CD4-positive, alpha-beta memory T cell (primary cell): ENCODE data around the gene RHBDL1. TPM values are rescaled to one million over a fixed set of nuclear protein-coding genes. Genes with fewer than 3 reads are reported as not detected.

ENCODE experiments used
- CTCF ChIA-PET: fragments of 350-600 bp; sonication (Branson Sonifier 250); formaldehyde crosslinking; loops from one replicate; lab custom pipeline; 2021; ENCODE audit warnings: inconsistent platforms; ENCODE audit not compliant: partially characterized antibody; lab: Charles Lee
- POLR2A ChIA-PET: fragments of 350-600 bp; sonication (Branson Sonifier 250); formaldehyde crosslinking; loops from one replicate; lab custom pipeline; 2021; ENCODE audit not compliant: partially characterized antibody; lab: Charles Lee
- DNase-seq, 5 donors: peaks; one replicate each; pipeline versions ENCODE4 v3.0.0 to v3.0.0-alpha.2; 2020 to 2022; ENCODE audit warnings: mixed read lengths in 1 of 5
- H3K27ac ChIP-seq: one replicate; pipeline ENCODE4 v1.7.0; 2013; ENCODE audit warnings: low read depth, low read length
- H3K27me3 ChIP-seq: 2 replicates; pipeline ENCODE4 v1.7.0; 2013; ENCODE audit warnings: mild to moderate bottlenecking, low read length, moderate library complexity; ENCODE audit not compliant: insufficient read depth
- H3K36me3 ChIP-seq: 2 replicates; pipeline ENCODE4 v1.7.0; 2013; ENCODE audit warnings: mild to moderate bottlenecking, low read length, moderate library complexity; ENCODE audit not compliant: insufficient read depth
- H3K4me1 ChIP-seq: 2 replicates; pipeline ENCODE4 v1.7.0; 2013; ENCODE audit warnings: mild to moderate bottlenecking, low read length, moderate library complexity; ENCODE audit not compliant: insufficient read depth
- H3K4me3 ChIP-seq, 2 donors: one replicate each; pipeline ENCODE4 v1.7.0; 2013; ENCODE audit warnings: low read length in 2 of 2, mild to moderate bottlenecking in 1 of 2
- H3K9me3 ChIP-seq, 2 donors: one replicate each; pipeline ENCODE4 v1.7.0; 2013; ENCODE audit warnings: low read length in 2 of 2, control low read depth in 1 of 2; ENCODE audit not compliant: control insufficient read depth in 1 of 2
- H3K27ac Mint-ChIP-seq, 7 donors: one replicate each; pipeline ENCODE4 v1.8.0; 2020 to 2021; ENCODE audit warnings: mixed read lengths in 7 of 7, mild to moderate bottlenecking in 6 of 7, inconsistent platforms in 3 of 7, moderate library complexity in 3 of 7
- H3K27me3 Mint-ChIP-seq, 2 donors: one replicate each; pipeline ENCODE4 v1.8.0; 2020 to 2021; ENCODE audit warnings: mixed read lengths in 2 of 2
- H3K36me3 Mint-ChIP-seq, 2 donors: one replicate each; pipeline ENCODE4 v1.8.0; 2020 to 2021; ENCODE audit warnings: mixed read lengths in 2 of 2, inconsistent platforms in 1 of 2, mild to moderate bottlenecking in 1 of 2
- H3K4me1 Mint-ChIP-seq, 4 donors: one replicate each; pipeline ENCODE4 v1.8.0; 2020 to 2021; ENCODE audit warnings: mixed read lengths in 4 of 4, mild to moderate bottlenecking in 1 of 4
- H3K4me3 Mint-ChIP-seq, 8 donors: one replicate each; pipeline ENCODE4 v1.8.0; 2020 to 2021; ENCODE audit warnings: mixed read lengths in 8 of 8, mild to moderate bottlenecking in 7 of 8, moderate library complexity in 6 of 8, inconsistent platforms in 3 of 8
- H3K9me3 Mint-ChIP-seq, 8 donors: one replicate each; pipeline ENCODE4 v1.8.0; 2020 to 2021; ENCODE audit warnings: mixed read lengths in 8 of 8, mild to moderate bottlenecking in 5 of 8, inconsistent platforms in 3 of 8, moderate library complexity in 1 of 8
- intact Hi-C: fragments of 100-400 bp; cut with micrococcal nuclease; formaldehyde crosslinking; loops from one replicate; pipeline ENCODE4 v1.15.1; 2023
- polyA plus RNA-seq, 2 donors: library from polyadenylated mRNA; unstranded; fragments of 300-500 nt; fragmentation: Illumina TruSeq; gene quantifications; one replicate each; pipeline ENCODE4 v1.2.3, GENCODE V29; 2021
- total RNA-seq, 2 experiments: library from RNA; stranded (reverse); gene quantifications; one replicate each; pipeline ENCODE4 v1.2.3, GENCODE V29; 2021

The RHBDL1 gene
- total and polyA plus RNA-seq, 4 experiments from 2014 or later, result 2.1 to 2.8 (median 2.3) TPM

DNA sequence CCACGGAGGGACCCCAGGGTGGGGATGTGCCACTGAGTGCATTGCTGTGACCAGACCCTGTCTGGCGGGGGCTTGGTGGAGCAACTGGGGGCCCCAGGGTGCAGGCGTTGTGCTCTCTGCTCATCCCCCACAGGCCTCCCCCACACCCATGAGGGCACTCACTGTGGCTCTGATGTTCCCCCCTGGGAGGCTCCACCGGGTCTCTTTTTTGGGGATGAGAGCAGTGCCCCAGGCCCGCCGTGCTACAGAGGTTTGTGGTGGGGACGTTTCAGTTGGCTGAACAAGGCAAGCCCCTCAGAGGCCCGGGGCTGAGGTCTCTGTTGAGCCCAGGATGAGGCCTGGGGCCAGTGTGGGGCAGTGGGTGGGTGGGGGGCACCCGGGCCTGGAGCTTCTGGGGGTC is 48.2 kb downstream of the RHBDL1 start:
- Mint-ChIP-seq H3K4me3 (no peak overlapping the region), H3K36me3 (no peaks in the 10 kb centered on the region), H3K4me1 (peaks cover 3 to 29% (median 11%) of the 10 kb centered on the region in 4 donors), H3K27me3 (no peaks in the 10 kb centered on the region), H3K27ac (peak overlapping the region in 2 of 7 donors; percentile 17 to 82), H3K9me3 (peaks cover 0 to 2% (median 0%) of the 10 kb centered on the region in 8 donors)
- ChIA-PET CTCF (interaction anchor here (1.3 to 4.3 kb wide), 2 partner anchors 9 to 62 kb away, joined by 3 to 14 read pairs; no protein-coding TSS in a partner anchor), POLR2A (interaction anchor here (8.8 to 12.9 kb wide), 2 partner anchors 9 to 31 kb away, joined by 71 to 166 read pairs; partner anchors contain the start of genes METRN and WDR24)
- H3K27me3 ChIP-seq, result no peaks in the 10 kb centered on the region
- no peaks in the 10 kb centered on the region for H3K9me3 ChIP-seq
- intact Hi-C loops, result no loop called here
- H3K36me3 ChIP-seq, result no peaks in the 10 kb centered on the region
- no peak overlapping the region for H3K4me3 ChIP-seq
- H3K27ac ChIP-seq, result no peak overlapping the region
- DNase-seq, result no peak
- H3K4me1 ChIP-seq, result peaks cover 37% of the 10 kb centered on the region

DNA sequence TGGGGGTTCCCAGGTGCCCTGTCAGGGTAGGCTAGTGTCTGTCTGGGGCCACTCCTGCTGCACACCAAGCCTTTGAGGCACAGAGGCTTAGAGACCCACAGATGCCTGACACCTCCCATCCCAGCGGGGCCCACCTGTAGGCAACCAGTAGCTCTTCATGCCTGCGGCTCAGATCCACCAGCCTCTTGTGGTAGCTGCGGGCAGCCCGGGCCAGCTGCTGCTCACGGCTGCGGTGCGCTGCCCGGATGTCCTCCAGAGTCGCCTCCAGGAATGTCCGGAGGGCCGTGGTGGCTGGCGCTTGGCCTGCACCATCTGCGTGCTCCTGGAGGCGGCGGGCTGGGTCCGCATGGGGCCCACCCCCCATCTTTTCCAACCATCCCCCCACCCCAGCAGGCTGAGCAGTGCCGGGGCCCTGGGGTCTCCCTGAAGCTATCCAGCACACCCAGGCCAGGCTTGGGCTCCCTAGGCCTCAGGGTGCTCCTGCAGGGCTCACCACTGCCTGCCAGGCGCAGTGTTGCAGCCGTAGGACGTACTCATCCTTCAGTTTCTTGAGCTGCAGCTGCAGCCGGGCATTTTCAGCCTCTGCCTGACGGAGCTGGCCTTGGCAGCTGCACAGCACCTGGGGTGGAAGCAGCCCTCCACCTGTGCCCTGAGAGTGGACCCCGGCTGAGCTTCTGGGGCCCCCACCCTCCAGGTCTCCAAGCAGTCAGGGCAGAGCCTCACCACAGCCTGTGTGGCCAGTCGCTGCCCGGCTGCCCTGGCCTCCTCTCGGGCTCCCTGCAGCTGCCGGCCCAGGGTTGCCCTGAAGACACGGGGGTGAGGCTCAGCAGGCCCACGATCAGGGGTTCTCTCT is 48.9 kb downstream of the RHBDL1 start:
- ChIA-PET POLR2A (interaction anchor here (0.7 to 12.9 kb wide), 6 partner anchors 10 to 139 kb away, joined by 3 to 166 read pairs (median 9); partner anchors contain the start of genes CHTF18, METRN, RHBDL1 and RPUSD1), CTCF (interaction anchor here (1.0 to 4.3 kb wide), 3 partner anchors 8 to 60 kb away, joined by 3 to 14 read pairs (median 4); no protein-coding TSS in a partner anchor)
- Histone ChIP-seq H3K27me3 (no peaks in the 10 kb centered on the region), H3K27ac (no peak overlapping the region), H3K4me1 (peaks cover 34% of the 10 kb centered on the region), H3K9me3 (no peaks in the 10 kb centered on the region), H3K36me3 (no peaks in the 10 kb centered on the region), H3K4me3 (no peak overlapping the region)
- intact Hi-C loops, result no loop called here
- Mint-ChIP-seq H3K36me3 (no peaks in the 10 kb centered on the region), H3K4me1 (peaks cover 3 to 24% (median 7%) of the 10 kb centered on the region in 4 donors), H3K4me3 (no peak overlapping the region), H3K27me3 (no peaks in the 10 kb centered on the region), H3K9me3 (peaks cover 0 to 2% (median 0%) of the 10 kb centered on the region in 8 donors), H3K27ac (peak overlapping the region in 1 of 7 donors; percentile 17)
- no peak for DNase-seq

DNA sequence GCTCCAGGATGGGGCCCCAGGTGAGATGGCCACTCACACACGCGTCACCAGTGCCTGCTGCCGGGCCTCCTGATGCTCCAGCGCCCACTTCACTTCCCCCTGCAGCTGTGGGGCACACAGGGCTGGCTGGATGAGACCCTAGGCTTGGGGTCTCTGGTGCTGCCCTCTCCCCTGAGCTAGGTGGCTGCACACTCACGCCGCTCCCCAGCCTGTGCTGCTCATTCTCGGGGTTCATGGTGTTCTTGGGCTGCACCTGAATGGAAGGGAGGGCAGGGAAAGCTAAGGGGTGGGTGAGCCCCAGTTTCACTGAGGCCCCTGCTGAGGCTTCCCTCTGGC is 49.5 kb downstream of the RHBDL1 start:
- Mint-ChIP-seq H3K27ac (peak overlapping the region in 3 of 7 donors; percentile 48 to 82 (median 72)), H3K4me1 (peaks cover 3 to 18% (median 5%) of the 10 kb centered on the region in 4 donors), H3K36me3 (no peaks in the 10 kb centered on the region), H3K9me3 (peaks cover 0 to 2% (median 0%) of the 10 kb centered on the region in 8 donors), H3K27me3 (no peaks in the 10 kb centered on the region), H3K4me3 (peak overlapping the region in 1 of 8 donors; percentile 19)
- intact Hi-C loops, result no loop called here
- no peaks in the 10 kb centered on the region for H3K9me3 ChIP-seq
- no peaks in the 10 kb centered on the region for H3K27me3 ChIP-seq
- no peak for DNase-seq
- CTCF ChIA-PET, result interaction anchor here (0.9 to 1.0 kb wide), 3 partner anchors 12 to 59 kb away, joined by 3 to 4 read pairs (median 3); no protein-coding TSS in a partner anchor
- no peak overlapping the region for H3K27ac ChIP-seq
- H3K4me1 ChIP-seq, result peaks cover 28% of the 10 kb centered on the region
- H3K36me3 ChIP-seq, result no peaks in the 10 kb centered on the region
- no peak overlapping the region for H3K4me3 ChIP-seq
- POLR2A ChIA-PET, result interaction anchor here (1.2 to 12.9 kb wide), 5 partner anchors 10 to 63 kb away, joined by 3 to 166 read pairs (median 15); partner anchors contain the start of genes CHTF18, METRN, RHBDL1 and RPUSD1

DNA sequence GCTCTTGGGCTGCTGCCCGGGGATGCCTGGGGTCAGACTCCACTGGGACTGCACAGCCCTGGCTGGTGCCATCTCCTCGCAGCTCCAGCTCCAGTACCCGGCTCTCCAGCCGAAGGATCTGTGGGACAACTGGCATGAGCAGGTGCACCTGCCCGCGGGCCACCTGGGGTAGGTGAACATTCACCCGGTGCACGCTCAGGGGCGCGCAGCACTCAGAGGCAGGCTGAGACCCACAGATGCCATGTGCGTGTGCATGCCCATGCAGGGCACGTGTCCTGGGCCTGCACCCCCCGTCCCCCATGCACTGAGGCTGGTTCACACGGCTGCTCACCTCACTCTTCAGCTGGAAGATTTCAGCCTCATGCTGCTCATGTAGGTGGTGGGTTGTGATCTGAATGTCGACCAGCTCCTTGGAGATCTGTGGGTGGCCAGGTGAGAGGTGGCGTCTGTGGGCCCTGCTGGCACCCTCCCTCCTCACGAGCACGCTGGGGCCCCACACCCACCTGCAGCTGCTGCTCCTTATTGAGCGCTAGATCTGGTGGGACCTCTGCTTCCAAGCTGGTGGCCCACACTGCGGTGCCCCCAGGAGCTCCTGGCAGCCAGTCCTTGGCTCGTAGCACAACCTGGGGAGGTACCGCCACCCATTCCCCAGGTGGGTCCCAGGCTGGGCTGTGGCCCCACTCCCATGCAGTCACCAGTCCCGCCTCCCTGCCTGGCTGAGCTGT is 50.2 kb downstream of the RHBDL1 start:
- Mint-ChIP-seq H3K27ac (peak overlapping the region in 2 of 7 donors; percentile 42 to 72), H3K36me3 (no peaks in the 10 kb centered on the region), H3K4me3 (peak overlapping the region in 3 of 8 donors; percentile 4 to 20 (median 19)), H3K27me3 (no peaks in the 10 kb centered on the region), H3K9me3 (peaks cover 0 to 2% (median 0%) of the 10 kb centered on the region in 8 donors), H3K4me1 (peaks cover 0 to 12% (median under 1%) of the 10 kb centered on the region in 4 donors)
- H3K27ac ChIP-seq, result no peak overlapping the region
- no peak overlapping the region for H3K4me3 ChIP-seq
- ChIA-PET POLR2A (interaction anchor here (1.1 to 12.9 kb wide), 8 partner anchors 11 to 63 kb away, joined by 3 to 166 read pairs (median 6); partner anchors contain the start of genes CHTF18, CIAO3, METRN and RHBDL1), CTCF (interaction anchor here (0.9 to 1.0 kb wide), 3 partner anchors 12 to 30 kb away, joined by 3 read pairs; no protein-coding TSS in a partner anchor)
- H3K36me3 ChIP-seq, result no peaks in the 10 kb centered on the region
- H3K4me1 ChIP-seq, result peaks cover 22% of the 10 kb centered on the region
- no peaks in the 10 kb centered on the region for H3K9me3 ChIP-seq
- H3K27me3 ChIP-seq, result no peaks in the 10 kb centered on the region
- no peak for DNase-seq
- intact Hi-C loops, result loop anchor here (2.0 kb wide), 1 partner anchor 15 kb away; the partner anchor contains the start of gene CIAO3

DNA sequence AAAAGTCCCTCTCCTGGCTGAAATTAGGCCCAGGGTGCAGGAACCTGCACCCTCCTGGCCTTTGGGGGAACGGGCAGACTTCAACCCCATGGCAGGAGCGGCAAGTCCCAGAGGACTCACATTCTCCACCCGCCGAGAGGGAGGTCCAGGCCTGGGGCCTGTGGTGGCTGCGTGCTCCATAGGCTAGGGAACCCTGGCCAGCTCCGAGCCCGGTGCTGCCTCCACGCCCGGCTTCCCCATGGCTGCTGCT is 50.6 kb downstream of the RHBDL1 start:
- peaks cover 0 to 11% (median 0%) of the 10 kb centered on the region in 4 donors for H3K4me1 Mint-ChIP-seq
- Histone ChIP-seq H3K9me3 (no peaks in the 10 kb centered on the region), H3K27ac (no peak overlapping the region), H3K36me3 (no peaks in the 10 kb centered on the region), H3K4me3 (no peak overlapping the region), H3K27me3 (no peaks in the 10 kb centered on the region), H3K4me1 (peaks cover 20% of the 10 kb centered on the region)
- ChIA-PET POLR2A (interaction anchor here (1.1 to 12.9 kb wide), 6 partner anchors 11 to 62 kb away, joined by 3 to 166 read pairs (median 11); partner anchors contain the start of genes CHTF18, CIAO3, METRN and RPUSD1), CTCF (interaction anchor here (0.9 kb wide), 2 partner anchors 12 to 30 kb away, joined by 3 read pairs; no protein-coding TSS in a partner anchor)
- peak overlapping the region in 4 of 7 donors; percentile 23 to 86 (median 57) for H3K27ac Mint-ChIP-seq
- H3K27me3 Mint-ChIP-seq, result no peaks in the 10 kb centered on the region
- intact Hi-C loops, result loop anchor here (2.0 kb wide), 1 partner anchor 15 kb away; the partner anchor contains the start of gene CIAO3
- peak overlapping the region in 3 of 8 donors; percentile 20 to 83 (median 79) for H3K4me3 Mint-ChIP-seq
- no peak for DNase-seq
- no peaks in the 10 kb centered on the region for H3K36me3 Mint-ChIP-seq
- H3K9me3 Mint-ChIP-seq, result peaks cover 0 to 2% (median 0%) of the 10 kb centered on the region in 8 donors

DNA sequence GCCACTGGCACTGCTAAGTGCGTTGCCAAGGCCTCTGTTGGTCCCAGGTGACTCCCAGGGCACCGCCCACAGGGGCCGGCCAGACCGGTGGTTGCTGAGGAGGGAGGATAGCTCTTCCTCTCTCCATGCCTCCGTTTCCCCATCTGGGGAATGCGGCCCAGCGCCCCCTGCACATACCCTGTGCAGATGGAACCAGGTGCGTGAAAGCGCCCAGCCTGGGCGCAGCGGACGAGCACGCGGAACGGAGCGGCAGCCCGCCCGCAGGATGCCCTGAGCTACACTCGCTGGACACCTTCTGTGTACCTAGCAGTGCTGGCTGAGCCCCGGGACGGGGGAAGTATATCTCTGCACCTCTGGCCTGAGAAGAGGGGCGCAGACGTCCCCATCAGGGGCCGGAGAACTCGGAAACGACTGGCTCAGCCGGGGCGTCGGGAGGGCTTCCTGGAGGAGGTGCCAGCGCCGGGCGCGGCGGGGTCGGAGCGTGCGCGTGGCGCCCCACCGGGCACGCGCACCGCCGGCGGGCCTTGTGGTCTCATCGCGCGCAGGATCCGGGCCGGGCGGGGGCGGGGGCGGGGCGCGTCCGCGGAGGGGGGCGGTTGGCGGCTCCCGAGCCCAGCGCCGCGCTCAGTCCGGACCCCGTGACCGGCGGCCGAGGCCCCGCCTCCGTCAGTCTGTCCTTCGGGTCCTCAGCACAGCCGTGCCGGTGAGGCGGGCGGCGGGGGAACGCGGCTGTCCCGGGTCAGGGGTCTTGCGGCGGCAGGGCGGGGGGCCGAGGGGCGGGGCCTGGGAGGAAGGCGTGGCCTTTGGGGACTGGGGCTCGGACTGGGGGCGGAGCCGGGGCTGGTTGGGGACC is 51.2 kb downstream of the RHBDL1 start, which contains the start of the genes CCDC78 and HAGHL:
CCDC78 (minus strand) TSS at position 6 of the 853 bp plus-strand sequence. CDS start 76 bp downstream, outside the sequence.
HAGHL (plus strand) TSS at position 669 of the 853 bp plus-strand sequence. CDS start 404 bp downstream, outside the sequence.
- Histone ChIP-seq H3K9me3 (no peaks in the 10 kb centered on the region), H3K4me3 (peak within 1 kb of the TSS; percentile 61 to 70), H3K4me1 (peaks cover 18% of the 10 kb centered on the region), H3K27ac (peak within 1 kb of the TSS; percentile 44), H3K36me3 (no peaks in the 10 kb centered on the region), H3K27me3 (no peaks in the 10 kb centered on the region)
- H3K27me3 Mint-ChIP-seq, result no peaks in the 10 kb centered on the region
- H3K36me3 Mint-ChIP-seq, result no peaks in the 10 kb centered on the region
- DNase-seq, result peak; percentile 50 to 65 (median 57)
- intact Hi-C loops, result loop anchor here (2.0 kb wide), 1 partner anchor 14 kb away; the partner anchor contains the start of gene CIAO3
- peaks cover 0 to 2% (median 0%) of the 10 kb centered on the region in 8 donors for H3K9me3 Mint-ChIP-seq
- peak within 1 kb of the TSS in 5 of 7 donors; percentile 23 to 86 (median 42) for H3K27ac Mint-ChIP-seq
- H3K4me1 Mint-ChIP-seq, result peaks cover 0 to 11% (median 0%) of the 10 kb centered on the region in 4 donors
- H3K4me3 Mint-ChIP-seq, result peak within 1 kb of the TSS; percentile 68 to 85 (median 77)
- ChIA-PET CTCF (interaction anchor here (0.9 kb wide), 1 partner anchor 13 kb away, joined by 3 read pairs; no protein-coding TSS in a partner anchor), POLR2A (interaction anchor here (0.9 to 12.9 kb wide), 9 partner anchors 10 to 61 kb away, joined by 3 to 166 read pairs (median 4); partner anchors contain the start of genes CHTF18, CIAO3, METRN and RPUSD1)
